GM18505 (cell line): ENCODE data around the gene TMEM88.

Source experiments
- ATAC-seq: cut with Tn5 transposase; IDR thresholded peaks from one replicate; pipeline ENCODE4 v1.9.1; 2021; ENCODE audit not compliant: unreplicated experiment
- POLR2A ChIP-seq: IDR thresholded peaks from 4 replicates; pipeline ENCODE4 v1.6.1; 2011; ENCODE audit warnings: borderline replicate concordance; ENCODE audit not compliant: insufficient read depth, insufficient read length; ENCODE audit errors: extremely low read depth

TMEM88 gene

DNA sequence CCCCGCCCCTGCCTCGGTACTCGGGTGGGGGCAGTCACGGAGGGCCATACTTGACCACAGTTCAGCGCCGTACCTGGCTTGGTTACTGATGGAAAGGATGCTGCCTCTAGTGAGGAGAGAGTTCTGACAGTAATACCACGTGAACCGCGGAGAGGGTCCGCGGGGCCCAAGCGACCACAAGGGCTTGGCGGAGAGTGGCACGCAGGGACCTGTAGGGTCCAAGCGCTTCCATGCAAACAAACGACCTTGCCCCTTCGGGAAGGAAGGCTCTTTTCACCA is 11.7 kb upstream of the TMEM88 start:
- TF ChIP-seq POLR2A, result no peak
- ATAC-seq, result no peak

DNA sequence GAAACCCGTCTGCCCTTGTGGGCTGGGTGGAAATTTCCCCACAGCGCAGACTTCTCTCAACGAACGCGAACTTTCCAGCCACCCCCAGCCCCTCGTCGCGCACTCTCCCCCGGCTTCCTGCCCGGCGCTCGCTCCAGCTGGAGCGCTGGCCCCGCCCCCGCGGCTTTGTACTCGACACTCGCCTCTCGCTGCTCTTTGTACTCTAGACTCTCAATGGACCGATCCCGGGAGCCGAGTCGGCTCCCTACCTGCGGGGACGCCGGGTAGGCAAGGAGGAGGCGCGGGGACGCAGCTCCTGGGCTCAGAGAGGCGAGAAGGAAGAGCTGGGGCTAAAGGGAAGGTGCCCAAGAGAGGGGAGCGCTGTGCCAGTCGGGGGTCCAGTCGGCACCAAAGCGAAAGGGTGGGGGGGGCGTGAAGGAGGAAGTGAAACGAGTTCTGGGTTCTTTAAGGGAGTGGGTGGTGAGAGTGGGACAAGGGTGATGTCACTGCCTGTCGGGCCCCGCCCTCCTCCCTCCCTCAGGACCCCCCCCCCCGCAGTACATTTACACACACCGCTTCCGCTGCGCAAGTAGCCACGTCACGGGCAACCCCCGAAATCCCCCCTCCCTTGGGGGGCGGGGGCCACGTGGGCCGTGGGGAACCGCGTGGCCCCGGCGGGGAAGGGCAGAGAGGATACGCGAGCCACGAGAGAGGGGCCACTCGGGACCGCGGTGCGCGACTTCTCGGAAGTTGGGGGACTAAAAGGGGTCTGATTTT is 11.2 kb upstream of the TMEM88 start:
- TF ChIP-seq POLR2A, result peak; percentile 66
- peak; percentile 26 for ATAC-seq

DNA sequence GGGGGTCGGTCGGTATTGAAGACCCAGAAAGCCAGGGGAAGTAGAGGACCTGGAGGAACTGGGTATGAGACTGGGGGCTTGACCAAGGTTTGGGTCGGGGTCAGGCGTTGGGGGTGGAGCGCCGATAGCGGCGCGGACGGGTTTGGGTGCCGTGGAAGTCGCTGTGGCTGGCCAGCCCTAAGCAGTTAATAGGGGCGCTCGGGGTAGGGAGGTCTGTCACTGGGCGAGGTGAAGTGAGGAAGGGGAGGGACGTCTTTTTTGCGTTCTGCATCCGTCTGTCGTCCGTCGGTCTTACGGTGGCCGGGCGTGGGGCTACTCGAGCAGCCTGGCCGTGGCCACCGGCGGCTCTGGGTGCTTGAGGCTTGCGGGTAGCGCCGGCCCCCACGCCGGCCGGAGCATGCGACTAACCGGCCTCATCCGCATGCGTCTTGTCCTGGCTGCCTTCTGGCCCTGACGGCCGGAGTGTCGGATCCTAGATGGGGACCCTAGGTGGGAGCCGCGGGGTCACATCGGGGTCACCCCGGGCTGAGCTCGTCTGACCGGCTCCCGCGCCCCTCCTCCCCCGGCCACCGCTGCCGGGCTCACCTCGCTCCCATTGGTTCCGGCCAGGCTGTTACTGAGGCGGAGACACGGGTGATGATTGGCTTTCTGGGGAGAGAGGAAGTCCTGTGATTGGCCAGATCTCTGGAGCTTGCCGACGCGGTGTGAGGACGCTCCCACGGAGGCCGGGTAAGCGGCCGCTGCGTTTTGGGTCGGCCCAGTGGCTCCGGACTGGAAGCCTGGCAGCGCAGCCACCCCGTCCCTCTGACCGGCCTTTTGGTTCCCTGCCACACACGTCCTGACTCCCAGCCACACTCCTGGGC is 10.3 kb upstream of the TMEM88 start:
- ATAC-seq, result peak; percentile 36
- TF ChIP-seq POLR2A, result peak; percentile 25

DNA sequence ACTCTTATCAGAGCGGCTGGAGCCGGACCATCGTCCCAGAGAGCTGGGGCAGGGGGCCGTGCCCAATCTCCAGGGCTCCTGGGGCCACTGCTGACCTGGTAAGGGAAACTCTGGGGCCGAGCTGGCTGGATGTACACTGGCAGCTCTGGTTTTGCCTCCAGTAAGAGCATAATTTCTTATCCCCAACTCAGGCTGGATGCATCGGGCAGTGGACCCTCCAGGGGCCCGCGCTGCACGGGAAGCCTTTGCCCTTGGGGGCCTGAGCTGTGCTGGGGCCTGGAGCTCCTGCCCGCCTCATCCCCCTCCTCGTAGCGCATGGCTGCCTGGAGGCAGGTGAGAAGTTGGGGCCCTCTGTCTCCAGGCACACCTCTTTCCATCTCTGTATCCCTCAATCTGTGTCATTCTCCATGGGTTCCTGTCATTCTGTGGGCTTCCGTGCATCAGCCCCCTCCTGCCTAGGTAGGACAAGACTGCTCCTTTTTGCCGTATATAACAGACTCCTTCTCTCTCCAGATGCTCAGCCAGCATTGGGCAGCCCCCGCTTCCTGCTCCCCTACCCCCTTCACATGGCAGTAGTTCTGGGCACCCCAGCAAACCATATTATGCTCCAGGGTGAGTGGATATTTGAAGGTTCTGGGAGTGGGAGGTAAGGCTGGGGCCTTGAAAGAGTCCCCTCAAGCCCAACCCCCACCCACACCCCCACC is 9.4 kb upstream of the TMEM88 start:
- ATAC-seq, result no peak
- TF ChIP-seq POLR2A, result no peak

- TF ChIP-seq POLR2A, result no peak
- no peak for ATAC-seq
Observed at GRCh38 chr17:7846063-7846735, 8.7 kb upstream of the TMEM88 start.

DNA sequence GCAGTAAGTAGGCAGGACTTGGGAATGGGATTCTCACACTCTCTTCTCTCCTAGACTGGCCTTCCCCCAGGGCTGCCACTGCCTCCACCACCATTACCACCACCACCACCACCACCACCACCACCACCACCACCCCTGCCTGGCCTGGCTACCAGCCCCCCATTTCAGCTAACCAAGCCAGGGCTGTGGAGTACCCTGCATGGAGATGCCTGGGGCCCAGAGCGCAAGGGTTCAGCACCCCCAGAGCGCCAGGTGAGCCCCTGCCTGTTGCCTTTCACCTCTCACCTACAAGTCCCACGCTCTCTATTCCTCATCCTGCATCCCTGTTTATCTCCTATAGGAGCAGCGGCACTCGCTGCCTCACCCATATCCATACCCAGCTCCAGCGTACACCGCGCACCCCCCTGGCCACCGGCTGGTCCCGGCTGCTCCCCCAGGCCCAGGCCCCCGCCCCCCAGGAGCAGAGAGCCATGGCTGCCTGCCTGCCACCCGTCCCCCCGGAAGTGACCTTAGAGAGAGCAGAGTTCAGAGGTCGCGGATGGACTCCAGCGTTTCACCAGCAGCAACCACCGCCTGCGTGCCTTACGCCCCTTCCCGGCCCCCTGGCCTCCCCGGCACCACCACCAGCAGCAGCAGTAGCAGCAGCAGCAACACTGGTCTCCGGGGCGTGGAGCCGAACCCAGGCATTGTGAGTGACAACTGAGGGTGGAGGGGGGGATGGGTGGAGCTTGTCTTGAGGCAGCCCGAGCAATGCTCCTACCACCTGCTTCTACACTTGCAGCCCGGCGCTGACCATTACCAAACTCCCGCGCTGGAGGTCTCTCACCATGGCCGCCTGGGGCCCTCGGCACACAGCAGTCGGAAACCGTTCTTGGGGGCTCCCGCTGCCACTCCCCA is 7.9 kb upstream of the TMEM88 start:
- no peak for ATAC-seq

DNA sequence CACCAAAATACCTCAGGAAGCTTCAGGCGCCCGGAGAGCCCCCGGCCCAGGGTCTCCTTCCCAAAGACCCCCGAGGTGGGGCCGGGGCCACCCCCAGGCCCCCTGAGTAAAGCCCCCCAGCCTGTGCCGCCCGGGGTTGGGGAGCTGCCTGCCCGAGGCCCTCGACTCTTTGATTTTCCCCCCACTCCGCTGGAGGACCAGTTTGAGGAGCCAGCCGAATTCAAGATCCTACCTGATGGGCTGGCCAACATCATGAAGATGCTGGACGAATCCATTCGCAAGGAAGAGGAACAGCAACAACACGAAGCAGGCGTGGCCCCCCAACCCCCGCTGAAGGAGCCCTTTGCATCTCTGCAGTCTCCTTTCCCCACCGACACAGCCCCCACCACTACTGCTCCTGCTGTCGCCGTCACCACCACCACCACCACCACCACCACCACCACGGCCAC is 6.7 kb upstream of the TMEM88 start:
- no peak for TF ChIP-seq POLR2A

More for the DNA sequence above, 7.9 kb upstream of the TMEM88 start:
- no peak for TF ChIP-seq POLR2A

GRCh38 chr17:7848739-7849129 is 6.1 kb upstream of the TMEM88 start:
- TF ChIP-seq POLR2A, result no peak
- no peak for ATAC-seq

More for the DNA sequence above, 6.7 kb upstream of the TMEM88 start:
- ATAC-seq, result no peak

DNA sequence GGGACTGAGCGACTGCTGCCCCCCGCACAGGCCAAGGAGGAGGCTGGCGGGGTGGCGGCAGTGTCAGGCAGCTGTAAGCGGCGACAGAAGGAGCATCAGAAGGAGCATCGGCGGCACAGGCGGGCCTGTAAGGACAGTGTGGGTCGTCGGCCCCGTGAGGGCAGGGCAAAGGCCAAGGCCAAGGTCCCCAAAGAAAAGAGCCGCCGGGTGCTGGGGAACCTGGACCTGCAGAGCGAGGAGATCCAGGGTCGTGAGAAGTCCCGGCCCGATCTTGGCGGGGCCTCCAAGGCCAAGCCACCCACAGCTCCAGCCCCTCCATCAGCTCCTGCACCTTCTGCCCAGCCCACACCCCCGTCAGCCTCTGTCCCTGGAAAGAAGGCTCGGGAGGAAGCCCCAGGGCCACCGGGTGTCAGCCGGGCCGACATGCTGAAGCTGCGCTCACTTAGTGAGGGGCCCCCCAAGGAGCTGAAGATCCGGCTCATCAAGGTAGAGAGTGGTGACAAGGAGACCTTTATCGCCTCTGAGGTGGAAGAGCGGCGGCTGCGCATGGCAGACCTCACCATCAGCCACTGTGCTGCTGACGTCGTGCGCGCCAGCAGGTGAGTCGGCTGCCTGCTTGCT is 5.6 kb upstream of the TMEM88 start:
- ATAC-seq, result no peak

DNA sequence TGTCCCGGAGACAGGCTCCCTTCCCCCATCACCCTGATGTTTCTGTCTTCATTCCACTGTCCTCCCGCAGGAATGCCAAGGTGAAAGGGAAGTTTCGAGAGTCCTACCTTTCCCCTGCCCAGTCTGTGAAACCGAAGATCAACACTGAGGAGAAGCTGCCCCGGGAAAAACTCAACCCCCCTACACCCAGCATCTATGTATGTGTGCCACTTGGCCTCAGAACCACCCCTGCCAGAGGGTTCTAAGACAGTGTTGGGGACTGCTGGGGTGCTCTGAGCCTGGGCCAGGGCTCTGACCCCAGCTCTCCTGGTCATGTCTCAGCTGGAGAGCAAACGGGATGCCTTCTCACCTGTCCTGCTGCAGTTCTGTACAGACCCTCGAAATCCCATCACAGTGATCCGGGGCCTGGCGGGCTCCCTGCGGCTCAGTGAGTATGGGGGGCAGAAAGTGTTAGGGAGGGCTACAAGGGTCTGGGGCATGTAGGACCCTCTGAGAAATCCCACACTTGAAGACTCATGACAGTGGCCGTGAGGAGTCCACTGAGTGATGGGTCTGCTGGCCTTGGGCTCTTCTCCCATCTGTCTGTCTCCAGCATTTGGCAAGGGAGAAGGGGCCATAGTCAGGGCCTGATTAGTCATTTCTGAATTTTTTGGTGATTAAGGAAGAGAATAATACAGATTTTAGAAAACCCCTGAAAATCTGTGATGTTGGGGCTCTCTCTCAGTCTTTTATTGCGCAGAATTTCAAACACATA is 4.9 kb upstream of the TMEM88 start:
- no peak for TF ChIP-seq POLR2A
- no peak for ATAC-seq

More for the DNA sequence above, 5.6 kb upstream of the TMEM88 start:
- no peak for TF ChIP-seq POLR2A
